NCI-H1048 (cell line): ENCODE results near the gene FN1.

Experiments
- DNase-seq: peaks from one replicate; lab custom pipeline; 2025; lab: John Stamatoyannopoulos, UW

FN1 gene

DNA sequence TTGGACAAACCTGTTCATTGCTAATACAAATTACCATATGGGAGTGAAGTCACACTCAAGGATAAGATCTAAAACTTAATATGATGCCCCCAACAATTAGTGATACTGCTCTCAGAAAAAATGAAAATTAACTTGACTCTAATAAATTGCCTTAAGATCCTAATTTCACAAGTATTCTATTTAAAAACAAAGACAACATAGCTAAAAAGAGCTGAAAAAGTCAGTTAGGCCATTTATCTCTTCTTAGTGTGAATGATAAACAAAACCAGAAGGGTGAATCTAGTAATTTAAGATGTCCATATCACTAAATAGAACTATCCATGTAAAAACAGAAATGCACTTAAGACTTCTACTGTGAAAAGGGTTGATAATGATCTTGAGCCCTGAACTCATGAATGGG lies 53.4 kb downstream of the FN1 start:
- no peak for DNase-seq

DNA sequence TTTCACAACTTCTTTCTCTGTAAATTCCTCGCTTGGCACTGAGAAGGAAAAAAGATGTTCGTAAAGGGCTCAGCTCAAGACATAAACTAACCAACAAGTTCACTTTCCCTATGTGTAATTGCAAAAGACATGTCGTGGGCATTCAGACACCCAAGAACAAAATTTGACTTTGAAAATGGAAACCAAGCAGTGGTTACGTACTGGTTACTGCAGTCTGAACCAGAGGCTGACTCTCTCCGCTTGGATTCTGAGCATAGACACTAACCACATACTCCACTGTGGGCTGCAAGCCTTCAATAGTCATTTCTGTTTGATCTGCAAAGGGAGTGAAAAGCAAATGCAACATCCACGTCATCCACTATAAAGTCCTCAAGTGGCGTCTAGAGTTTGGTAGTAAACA lies 53.9 kb downstream of the FN1 start:
- no peak for DNase-seq

DNA sequence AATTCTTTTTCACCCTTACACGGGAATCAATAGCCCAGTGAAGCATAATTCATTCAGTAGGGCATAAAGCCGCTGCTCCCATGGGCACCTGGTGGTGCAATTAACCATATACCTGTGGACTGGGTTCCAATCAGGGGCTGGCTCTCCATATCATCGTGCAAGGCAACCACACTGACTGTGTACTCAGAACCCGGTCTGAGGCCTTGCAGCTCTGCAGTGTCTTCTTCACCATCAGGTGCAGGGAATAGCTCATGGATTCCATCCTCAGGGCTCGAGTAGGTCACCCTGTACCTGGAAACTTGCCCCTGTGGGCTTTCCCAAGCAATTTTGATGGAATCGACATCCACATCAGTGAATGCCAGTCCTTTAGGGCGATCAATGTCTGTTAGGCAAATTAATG lies 55.2 kb downstream of the FN1 start:
- no peak for DNase-seq

DNA sequence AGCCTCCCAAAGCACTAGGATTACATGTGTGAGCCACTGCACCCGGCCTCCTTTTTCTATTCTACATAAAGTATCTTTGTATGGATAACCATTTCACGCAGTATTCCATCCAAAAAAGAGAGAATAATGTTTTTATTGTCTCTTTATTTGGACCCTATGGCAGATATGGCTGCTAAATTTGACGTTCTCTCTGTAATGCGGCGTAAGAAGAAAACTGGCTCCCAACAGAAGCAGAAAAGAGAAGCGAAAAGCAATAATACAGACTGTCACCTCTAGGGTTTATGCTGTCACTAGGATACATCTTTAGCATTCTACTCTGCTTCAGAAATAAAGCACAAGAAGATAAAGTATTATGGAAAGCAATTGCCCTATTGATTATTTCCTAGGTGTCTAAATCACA lies 55.9 kb downstream of the FN1 start:
- DNase-seq, result no peak

DNA sequence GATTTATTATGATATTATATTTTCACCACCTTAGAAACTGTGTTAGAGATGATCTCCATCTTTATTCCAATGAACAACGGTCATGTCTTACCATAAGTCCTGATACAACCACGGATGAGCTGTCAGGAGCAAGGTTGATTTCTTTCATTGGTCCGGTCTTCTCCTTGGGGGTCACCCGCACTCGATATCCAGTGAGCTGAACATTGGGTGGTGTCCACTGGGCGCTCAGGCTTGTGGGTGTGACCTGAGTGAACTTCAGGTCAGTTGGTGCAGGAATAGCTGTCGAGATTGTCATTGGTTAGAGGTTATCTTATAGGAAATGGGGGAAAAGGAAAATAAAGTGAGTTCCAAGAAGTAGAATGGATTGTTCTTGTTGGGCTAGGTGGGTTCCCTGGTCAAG lies 56.8 kb downstream of the FN1 start:
- no peak for DNase-seq

DNA sequence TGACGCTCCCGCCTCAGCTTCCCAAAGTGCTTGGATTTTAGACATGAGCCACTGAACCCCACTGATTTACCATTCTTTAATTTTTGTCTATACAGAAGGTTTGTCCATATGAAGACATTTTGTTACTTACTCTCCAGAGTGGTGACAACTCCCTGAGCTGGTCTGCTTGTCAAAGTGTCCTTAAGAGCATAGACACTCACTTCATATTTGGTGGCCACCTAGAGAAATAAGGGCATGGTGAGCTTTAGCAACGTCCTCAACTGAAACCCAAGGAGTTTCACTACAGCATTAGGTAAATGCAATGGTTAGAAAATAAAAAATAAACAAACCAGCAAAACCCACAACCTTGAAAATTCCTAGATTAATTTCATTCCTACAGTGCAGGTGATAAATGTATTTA lies 57.8 kb downstream of the FN1 start:
- DNase-seq, result no peak

DNA sequence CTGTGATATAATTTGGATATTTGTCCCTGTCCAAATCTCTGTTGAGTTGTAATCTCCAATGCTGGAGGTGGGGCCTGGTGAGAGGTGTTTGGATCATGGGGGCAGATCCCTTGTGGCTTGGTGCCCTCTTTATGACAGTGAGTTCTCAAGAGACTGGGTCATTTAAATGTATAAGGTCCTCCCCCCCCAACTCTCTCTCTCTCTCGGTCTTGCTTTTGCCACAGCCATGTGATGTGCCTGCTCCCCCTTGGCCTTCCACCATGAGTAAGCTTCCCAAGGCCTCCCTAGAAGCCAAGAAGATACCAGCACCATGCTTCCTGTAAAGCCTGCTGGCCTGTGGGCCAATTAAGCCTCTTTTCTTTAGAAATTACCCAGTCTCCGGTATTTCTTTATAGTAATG lies 58.6 kb downstream of the FN1 start:
- DNase-seq, result no peak

DNA sequence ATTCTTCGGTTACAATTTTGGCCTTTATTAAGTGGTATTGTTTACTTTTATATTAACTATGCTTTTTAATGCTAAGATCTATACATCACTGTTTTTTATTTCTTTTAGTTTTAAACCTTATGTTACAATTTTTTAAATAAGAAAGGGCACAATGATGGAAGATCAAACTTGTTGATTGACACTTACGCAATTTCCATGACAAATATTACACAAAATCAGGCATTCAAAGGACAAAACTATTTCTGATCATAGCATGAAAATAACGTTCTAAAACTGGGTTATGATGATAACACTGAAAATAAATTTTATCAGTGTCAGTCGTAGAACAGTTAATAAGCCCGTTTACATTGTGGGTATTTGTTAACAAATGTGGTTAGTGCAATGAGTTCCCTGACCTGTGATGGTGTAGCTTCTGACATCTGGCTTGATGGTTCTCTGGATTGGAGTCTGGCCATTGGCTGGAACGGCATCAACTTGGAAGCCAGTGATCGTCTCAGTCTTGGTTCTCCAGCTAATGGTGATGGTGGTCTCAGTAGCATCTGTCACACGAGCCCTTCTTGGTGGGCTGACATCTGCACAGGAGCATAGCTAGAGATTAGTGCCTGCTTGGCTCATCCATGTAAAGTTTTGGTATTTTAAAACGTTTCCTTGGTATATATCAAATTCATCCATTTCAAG lies 59.6 kb downstream of the FN1 start:
- no peak for DNase-seq

DNA sequence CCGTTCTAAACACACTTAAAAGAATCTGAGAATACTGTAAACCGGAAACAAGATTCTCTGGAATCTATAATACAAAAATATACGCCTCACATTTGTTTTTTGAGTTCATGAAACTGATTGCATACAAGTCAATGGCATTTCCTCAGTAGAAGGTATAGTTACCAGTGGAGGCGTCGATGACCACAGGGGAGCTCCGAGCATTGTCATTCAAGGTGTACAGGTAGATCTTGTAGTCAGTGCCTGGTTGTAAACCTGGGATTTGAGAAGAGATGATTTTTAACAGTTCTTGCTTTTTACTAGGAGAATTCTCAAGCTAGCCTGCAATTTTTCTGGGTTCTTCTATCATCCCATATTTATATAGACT lies 60.4 kb downstream of the FN1 start:
- DNase-seq, result no peak

DNA sequence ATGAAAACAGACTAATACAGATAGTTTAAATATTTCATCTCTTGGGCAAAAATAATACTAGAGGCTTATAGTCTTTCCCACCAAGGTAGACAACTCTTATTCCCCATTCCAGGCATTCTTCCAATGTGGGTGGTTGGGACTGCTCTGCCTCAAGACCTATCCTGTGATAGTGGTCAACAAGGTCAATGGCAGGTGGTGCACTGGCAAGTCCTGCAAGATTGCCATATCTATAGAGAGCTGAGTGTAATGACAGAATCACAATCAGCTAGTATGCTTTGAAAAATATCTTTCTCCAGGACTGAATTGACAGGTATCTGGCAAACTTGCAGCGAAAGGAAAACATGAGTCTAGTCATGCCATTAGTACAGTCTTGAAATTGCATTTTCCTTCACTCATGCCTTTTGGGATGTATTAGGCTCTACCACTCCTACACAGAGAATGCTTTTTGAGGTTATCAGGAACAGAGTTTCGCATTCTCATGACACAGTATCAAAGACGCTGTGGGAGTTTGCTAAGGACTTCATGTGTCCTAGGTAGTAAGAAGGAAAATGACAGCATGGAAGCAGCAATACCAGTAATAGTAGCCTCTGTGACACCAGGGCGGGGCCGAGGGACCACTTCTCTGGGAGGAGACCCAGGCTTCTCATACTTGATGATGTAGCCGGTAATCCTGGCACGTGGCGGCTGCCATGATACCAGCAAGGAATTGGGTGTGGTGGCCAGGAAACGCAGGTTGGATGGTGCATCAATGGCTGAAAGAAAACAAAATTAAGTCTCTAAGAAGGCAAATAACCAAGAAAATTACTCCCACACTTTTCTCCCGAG lies 61.0 kb downstream of the FN1 start:
- no peak for DNase-seq

DNA sequence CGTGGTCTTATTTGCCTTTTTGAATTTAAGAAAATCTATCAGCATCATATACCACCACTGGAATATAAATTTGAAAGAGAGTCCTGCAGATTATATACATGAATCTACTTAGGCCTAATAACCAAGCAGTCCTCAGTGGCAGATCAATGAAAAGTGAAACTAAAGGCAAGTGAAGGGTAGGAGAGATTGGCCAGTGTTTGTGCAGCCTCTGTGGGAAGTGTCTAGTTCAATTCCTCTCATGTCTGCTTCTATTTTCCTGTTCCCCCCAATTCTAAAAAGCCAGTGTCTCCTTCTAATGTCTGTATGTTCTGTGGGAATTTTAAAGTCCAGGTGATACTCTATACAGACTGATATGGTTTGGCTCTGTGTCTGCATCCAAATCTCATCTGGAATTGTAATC lies 61.9 kb downstream of the FN1 start:
- no peak for DNase-seq

DNA sequence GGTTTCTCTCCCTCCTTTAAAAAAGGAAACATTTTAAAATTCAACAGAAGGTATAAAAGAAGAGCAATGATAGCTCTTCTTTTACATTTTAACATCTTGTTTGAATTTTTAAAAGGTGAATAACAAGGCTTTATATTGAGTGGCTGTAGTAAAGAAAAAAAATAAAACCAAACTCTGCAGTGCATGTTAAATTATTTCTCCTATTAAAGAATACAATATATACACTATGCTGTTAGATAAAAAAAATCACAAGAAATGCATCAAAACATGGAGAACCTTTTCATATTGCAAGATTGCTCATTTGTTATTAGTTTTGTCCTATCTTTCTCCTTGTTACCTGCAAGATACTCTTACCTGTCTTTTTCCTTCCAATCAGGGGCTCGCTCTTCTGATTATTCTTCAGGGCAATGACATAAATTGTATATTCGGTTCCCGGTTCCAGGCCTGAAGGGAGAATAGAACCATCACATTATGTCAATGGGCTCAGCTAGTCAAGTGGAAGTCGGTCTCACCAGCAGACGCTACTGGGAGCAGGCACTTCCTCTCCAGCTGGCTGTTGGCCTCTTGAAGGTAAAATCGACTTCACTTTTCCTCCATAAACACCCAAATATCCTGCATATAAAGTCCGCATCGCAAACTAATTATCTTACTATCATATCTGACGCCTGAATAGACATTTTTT lies 62.8 kb downstream of the FN1 start:
- DNase-seq, result no peak

DNA sequence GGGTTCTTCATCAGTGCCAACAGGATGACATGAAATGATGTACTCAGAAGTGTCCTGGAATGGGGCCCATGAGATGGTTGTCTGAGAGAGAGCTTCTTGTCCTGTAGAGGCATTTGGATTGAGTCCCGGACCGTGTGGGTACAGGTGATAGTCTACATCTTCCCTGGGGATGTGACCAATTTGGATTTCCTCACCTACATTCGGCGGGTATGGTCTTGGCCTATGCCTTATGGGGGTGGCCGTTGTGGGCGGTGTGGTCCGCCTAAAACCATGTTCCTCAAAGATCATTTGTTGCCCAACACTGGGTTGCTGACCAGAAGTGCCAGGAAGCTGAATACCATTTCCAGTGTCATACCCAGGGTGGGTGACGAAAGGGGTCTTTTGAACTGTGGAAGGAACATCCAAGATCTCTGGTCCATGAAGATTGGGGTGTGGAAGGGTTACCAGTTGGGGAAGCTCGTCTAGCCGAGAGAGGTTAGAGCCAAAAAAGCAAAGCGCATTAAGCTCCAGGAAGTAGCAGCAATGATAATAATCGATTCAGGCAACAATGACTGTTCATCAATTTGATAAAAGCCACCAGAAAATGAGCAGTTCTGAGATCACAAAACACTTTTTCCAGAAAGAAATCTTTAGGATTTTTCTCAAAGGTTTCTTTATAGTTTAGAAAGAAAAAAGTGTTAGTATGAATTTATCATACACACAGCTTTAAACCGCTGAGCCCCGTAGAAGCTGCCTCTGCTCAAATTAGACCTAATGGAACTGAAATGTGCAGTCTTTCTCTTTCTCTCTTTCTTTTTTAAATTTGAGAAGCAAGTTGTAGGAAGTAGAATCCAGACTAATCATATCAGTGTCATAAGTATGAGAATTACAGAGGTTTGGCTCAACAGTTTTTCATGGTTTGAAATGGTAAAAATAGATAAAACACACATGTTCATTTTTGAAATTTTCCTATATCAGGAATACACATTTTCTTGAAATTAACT lies 63.7 kb downstream of the FN1 start:
- DNase-seq, result no peak

DNA sequence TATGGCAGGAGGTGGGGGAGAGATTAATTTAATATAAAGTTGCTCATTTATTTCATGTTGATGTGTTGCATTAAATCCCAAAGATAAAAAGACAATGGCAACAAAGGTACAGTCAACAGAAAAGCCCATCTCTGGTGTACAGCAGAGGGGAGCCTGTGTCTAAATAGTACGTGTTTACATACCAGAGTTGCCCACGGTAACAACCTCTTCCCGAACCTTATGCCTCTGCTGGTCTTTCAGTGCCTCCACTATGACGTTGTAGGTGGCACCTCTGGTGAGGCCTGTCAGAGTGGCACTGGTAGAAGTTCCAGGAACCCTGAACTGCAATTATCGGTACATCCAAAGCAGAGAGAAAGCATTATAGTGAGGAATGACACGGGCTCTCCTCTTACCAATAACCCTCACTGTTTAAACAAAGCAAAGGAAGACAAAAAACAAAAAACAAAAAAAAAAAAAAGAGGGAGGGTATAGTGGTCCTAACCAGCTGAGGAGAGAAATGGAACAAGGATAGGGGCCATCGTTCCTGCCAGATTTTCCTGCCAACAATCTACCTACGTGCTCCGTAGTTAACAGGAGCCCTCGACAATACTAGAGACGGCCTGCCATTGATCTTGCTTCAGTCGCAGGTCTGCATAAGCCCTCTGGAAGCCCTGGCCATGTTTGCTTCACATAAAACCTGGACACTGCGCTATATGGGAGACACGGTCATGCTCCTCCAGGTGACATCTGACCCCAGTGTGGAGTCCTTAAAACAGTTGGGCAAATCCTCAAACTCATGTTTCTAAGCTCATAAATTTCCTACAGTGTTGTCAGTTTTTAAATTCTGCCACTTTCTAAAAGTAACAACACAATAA lies 65.5 kb downstream of the FN1 start:
- no peak for DNase-seq

DNA sequence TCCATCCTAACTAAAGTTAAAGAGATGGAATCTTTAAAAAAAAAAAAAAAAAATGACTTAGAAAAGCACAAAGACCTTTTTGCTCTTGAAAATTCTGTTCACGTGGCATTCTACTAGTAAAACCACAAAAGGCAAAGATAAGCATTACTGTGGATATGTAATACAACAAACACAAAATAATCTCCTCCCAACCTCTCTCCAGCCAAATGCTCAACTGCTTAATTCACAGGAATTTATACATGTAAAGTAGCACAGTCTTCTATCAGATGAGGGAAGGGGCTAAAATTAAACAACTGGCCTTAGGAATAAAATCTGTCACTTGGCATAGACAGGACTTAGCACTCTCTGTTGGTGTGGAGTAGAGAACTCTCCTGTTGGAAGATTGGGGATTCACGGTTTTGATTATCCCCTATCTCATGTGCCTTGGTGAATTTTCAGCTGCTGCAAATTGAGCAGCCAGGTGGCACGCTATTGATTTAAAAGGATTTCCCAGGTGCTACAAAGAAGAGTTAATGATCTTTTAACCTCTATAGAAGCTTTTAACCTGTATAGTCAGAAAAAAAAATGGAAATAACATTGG lies 66.6 kb downstream of the FN1 start:
- DNase-seq, result no peak

DNA sequence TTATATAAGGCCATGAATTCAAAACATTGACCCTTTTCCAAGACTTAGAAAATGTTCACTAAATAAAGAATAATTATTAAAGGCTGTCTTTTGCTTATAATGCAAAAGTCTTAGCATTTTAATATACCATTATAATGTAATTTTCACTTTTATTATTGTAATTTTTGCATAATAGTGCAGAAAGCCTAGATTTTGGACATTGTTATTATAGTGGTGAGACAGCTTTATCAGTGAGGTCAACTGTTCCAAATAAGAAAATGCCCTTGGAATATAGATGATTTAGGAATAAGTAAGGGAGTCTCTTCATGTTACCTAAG lies 67.4 kb downstream of the FN1 start:
- no peak for DNase-seq

DNA sequence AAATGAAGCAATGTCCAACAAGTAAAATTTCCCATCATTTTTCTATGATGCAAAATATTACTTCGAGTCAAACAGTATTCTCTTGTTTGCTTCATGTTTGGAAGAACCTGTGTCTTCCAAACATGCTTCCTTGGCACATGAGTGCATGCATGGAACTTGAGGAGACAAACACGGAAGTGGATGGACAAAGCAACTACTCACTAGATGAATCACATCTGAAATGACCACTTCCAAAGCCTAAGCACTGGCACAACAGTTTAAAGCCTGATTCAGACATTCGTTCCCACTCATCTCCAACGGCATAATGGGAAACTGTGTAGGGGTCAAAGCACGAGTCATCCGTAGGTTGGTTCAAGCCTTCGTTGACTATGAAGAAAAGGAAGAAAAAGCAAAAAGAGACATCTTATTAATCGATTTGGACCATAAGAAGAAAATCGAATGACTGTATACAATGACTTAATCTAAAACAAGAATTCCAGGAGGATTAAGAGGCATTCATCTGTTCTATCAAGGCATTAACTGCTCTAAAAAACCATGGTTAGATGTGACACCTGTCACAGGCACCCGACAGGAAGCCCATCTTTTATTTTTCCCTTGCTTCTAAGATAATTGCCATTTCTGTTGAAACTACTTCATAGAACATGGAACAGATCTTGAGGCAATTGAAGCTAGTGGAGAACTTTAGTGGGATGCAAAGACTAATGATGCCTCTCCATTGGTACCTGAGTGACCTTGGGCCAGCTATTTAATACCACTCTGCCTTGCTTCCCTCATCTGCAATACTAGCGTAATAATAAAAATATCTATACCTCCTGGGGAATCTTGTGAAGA lies 68.0 kb downstream of the FN1 start:
- no peak for DNase-seq

DNA sequence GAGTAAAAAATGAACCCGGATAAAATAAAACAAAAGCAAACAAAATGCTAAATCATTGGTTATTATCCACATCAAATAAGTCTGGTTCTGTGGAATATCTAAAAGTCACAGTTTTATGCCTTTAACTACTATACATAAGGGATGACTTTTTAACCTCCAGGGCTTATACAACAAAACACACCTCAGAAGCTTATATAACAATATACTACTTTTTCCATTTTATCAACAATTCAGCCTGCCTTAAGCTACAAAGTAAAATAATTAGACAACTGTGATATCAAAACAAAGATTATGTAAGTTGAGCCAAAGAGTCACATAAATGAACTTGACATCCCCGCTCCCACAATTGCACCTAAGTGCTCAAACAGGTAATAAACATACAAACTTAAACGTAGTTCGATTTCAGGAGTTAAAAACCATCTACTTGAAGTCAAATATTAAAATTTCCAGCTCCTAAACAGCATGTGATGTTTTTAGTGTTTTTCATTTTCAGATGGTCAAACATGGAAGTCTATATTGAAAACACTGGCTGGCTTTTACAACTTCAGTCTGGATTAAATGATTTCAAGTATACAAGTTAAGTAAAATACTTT lies 69.3 kb downstream of the FN1 start:
- no peak for DNase-seq

DNA sequence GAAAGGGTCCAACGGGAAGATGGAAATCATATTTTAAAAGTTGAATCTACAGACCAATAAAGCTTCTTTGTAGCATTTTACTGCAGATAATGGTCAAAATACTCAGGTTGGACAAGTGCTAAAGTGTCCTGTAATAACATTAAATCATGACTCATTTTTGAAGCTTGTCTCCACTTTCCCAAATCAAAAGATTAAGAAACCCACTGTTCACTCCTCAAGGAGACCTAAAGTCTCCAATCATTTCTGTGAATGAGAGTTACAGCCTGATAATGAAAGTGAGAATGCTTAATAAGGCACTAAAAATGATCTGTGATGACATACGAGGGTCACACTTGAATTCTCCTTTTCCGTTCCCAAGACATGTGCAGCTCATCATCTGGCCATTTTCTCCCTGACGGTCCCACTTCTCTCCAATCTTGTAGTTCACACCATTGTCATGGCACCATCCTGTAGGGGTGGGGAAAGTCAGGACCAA lies 70.6 kb downstream of the FN1 start:
- no peak for DNase-seq
